SK-N-SH (cell line): ENCODE results near the gene RAPH1. TPM values are rescaled to one million over a fixed set of nuclear protein-coding genes. Genes with fewer than 3 reads are reported as not detected.

Source experiments
- CTCF ChIA-PET: fragments of 300-600, 350-600 bp; formaldehyde crosslinking; extraction: SDS; loops from one replicate; lab custom pipeline; 2021; lab: Yijun Ruan, JAX
- POLR2A ChIA-PET: fragments of 350-600 bp; sonication (Branson Sonifier 250); formaldehyde crosslinking; extraction: SDS; loops from one replicate; lab custom pipeline; 2020; ENCODE audit warnings: antibody characterized with exemption, inconsistent platforms; lab: Yijun Ruan, JAX
- DNase-seq: peaks from one replicate; pipeline ENCODE4 v3.0.0; 2012
- H2AFZ ChIP-seq: fragments of 200-600 bp; sonication (generic); 2 replicates; pipeline ENCODE4 v1.8.1; 2016; ENCODE audit warnings: antibody characterized with exemption, mild to moderate bottlenecking, low read depth
- H3F3A ChIP-seq: fragments of 200-600 bp; sonication (generic); replicated peaks from 2 replicates; pipeline ENCODE3; 2016; ENCODE audit warnings: antibody characterized with exemption, mild to moderate bottlenecking; ENCODE audit not compliant: insufficient read depth
- H3K27ac ChIP-seq, 2 experiments: fragments of 200-500 bp in 1 of 2; fragments of 200-600 bp in 1 of 2; sonication (Bioruptor generic) in 1 of 2; sonication (generic), shearing (Covaris generic) in 1 of 2; 2 replicates each; pipeline versions ENCODE4 v1.5.1 to v1.6.1; 2014 to 2016; ENCODE audit warnings: low read depth in 2 of 2, inconsistent platforms in 1 of 2, low read length in 1 of 2, mild to moderate bottlenecking in 1 of 2, mixed read lengths in 1 of 2
- H3K27me3 ChIP-seq: fragments of 200-600 bp; sonication (generic), shearing (Covaris generic); 2 replicates; pipeline ENCODE4 v1.6.1; 2016; ENCODE audit warnings: mixed run types; ENCODE audit not compliant: insufficient read depth
- H3K36me3 ChIP-seq, 2 experiments: fragments of 200-500 bp in 1 of 2; fragments of 200-600 bp in 1 of 2; sonication (Bioruptor generic) in 1 of 2; sonication (generic) in 1 of 2; replicated peaks in 1 of 2; 2 replicates each; pipeline versions ENCODE3 to v1.5.1; 2014 to 2016; ENCODE audit warnings: low read length in 1 of 2, mild to moderate bottlenecking in 1 of 2; ENCODE audit not compliant: insufficient read depth in 2 of 2, control insufficient read depth in 1 of 2
- H3K4me1 ChIP-seq, 2 experiments: fragments of 200-500 bp in 1 of 2; fragments of 200-600 bp in 1 of 2; sonication (Bioruptor generic) in 1 of 2; sonication (generic), shearing (Covaris generic) in 1 of 2; 2 replicates each; pipeline versions ENCODE4 v1.5.1 to v1.6.1; 2014 to 2016; ENCODE audit warnings: low read depth in 1 of 2, low read length in 1 of 2, mixed run types in 1 of 2; ENCODE audit not compliant: insufficient read depth in 2 of 2, control insufficient read depth in 1 of 2
- H3K4me2 ChIP-seq: fragments of 200-600 bp; sonication (generic), shearing (Covaris generic); 2 replicates; pipeline ENCODE4 v1.6.1; 2017; ENCODE audit warnings: mixed run types
- H3K4me3 ChIP-seq, 2 experiments: fragments of 200-500 bp in 1 of 2; fragments of 200-600 bp in 1 of 2; sonication (Bioruptor generic) in 1 of 2; sonication (generic), shearing (Covaris generic) in 1 of 2; 2 replicates each; pipeline versions ENCODE4 v1.5.1 to v1.8.1; 2014 to 2016; ENCODE audit warnings: low read depth in 2 of 2, inconsistent platforms in 1 of 2, low read length in 1 of 2, mild to moderate bottlenecking in 1 of 2, mixed read lengths in 1 of 2, moderate library complexity in 1 of 2
- H3K79me2 ChIP-seq: fragments of 200-600 bp; sonication (generic); 2 replicates; pipeline ENCODE4 v1.8.1; 2017; ENCODE audit warnings: mild to moderate bottlenecking; ENCODE audit not compliant: insufficient read depth
- H3K9ac ChIP-seq: fragments of 200-600 bp; sonication (generic); 2 replicates; pipeline ENCODE4 v1.6.1; 2017; ENCODE audit warnings: mixed run types
- H3K9me2 ChIP-seq: fragments of 200-600 bp; sonication (generic); 2 replicates; pipeline ENCODE4 v1.6.1; 2017; ENCODE audit warnings: mixed run types
- H3K9me3 ChIP-seq: fragments of 200-600 bp; sonication (generic); 2 replicates; pipeline ENCODE4 v1.6.1; 2017; ENCODE audit warnings: mixed run types, mild to moderate bottlenecking, moderate library complexity
- H4K20me1 ChIP-seq: fragments of 200-600 bp; sonication (generic); 2 replicates; pipeline ENCODE4 v1.6.1; 2017; ENCODE audit warnings: mild to moderate bottlenecking, mixed run types; ENCODE audit not compliant: insufficient read depth
- CHD2 ChIP-seq: fragments of 150-350 bp; IDR thresholded peaks from 2 replicates; pipeline ENCODE4 v1.6.1; 2018; ENCODE audit warnings: low read length; ENCODE audit not compliant: partially characterized antibody
- ELF1 ChIP-seq: IDR thresholded peaks from 2 replicates; pipeline ENCODE4 v1.4.0; 2012
- EZH2phosphoT487 ChIP-seq: fragments of 200-600 bp; sonication (generic); IDR thresholded peaks from 2 replicates; pipeline ENCODE4 v1.6.1; 2017; ENCODE audit warnings: low read depth, mixed run types, mild to moderate bottlenecking, antibody characterized with exemption, moderate library complexity, borderline replicate concordance
- FOSL2 ChIP-seq: IDR thresholded peaks from 2 replicates; pipeline ENCODE4 v1.4.0; 2012; ENCODE audit warnings: low read depth, mild to moderate bottlenecking, moderate library complexity, borderline replicate concordance
- FOXJ3 ChIP-seq: sonication (generic); formaldehyde crosslinking; IDR thresholded peaks from 2 replicates; pipeline ENCODE4 v1.5.1; 2020; ENCODE audit warnings: mild to moderate bottlenecking, missing genetic modification reagents
- FOXM1 ChIP-seq: IDR thresholded peaks from 2 replicates; pipeline ENCODE4 v1.4.0; 2012; ENCODE audit warnings: low read depth, mild to moderate bottlenecking
- GABPA ChIP-seq: IDR thresholded peaks from 2 replicates; pipeline ENCODE4 v1.4.0; 2012; ENCODE audit warnings: low read depth, mild to moderate bottlenecking
- GATA2 ChIP-seq: sonication (generic); formaldehyde crosslinking; IDR thresholded peaks from 2 replicates; pipeline ENCODE4 v1.5.0; 2020; ENCODE audit warnings: mild to moderate bottlenecking, missing genetic modification reagents
- MEF2A ChIP-seq: IDR thresholded peaks from 2 replicates; pipeline ENCODE4 v1.4.0; 2012; ENCODE audit warnings: low read depth, borderline replicate concordance
- MXI1 ChIP-seq: IDR thresholded peaks from 2 replicates; pipeline ENCODE4 v1.6.1; 2012; ENCODE audit warnings: mild to moderate bottlenecking, low read depth, low read length, improper control_type of control experiment
- NFIC ChIP-seq: IDR thresholded peaks from 2 replicates; pipeline ENCODE4 v1.4.0; 2012; ENCODE audit warnings: borderline replicate concordance
- NRF1 ChIP-seq: IDR thresholded peaks from 2 replicates; pipeline ENCODE4 v1.6.1; 2012; ENCODE audit warnings: low read depth, mild to moderate bottlenecking, low read length
- RXRA ChIP-seq: IDR thresholded peaks from 2 replicates; pipeline ENCODE4 v1.4.0; 2012; ENCODE audit warnings: low read depth, mild to moderate bottlenecking, borderline replicate concordance
- SIN3A ChIP-seq: IDR thresholded peaks from 2 replicates; pipeline ENCODE4 v1.6.1; 2012; ENCODE audit warnings: low read depth, mild to moderate bottlenecking, low read length, moderate library complexity, borderline replicate concordance
- SMC3 ChIP-seq: IDR thresholded peaks from 2 replicates; pipeline ENCODE4 v1.6.1; 2012; ENCODE audit warnings: low read depth, low read length, improper control_type of control experiment
- TAF1 ChIP-seq: IDR thresholded peaks from 2 replicates; pipeline ENCODE4 v1.6.1; 2012; ENCODE audit warnings: low read depth, mild to moderate bottlenecking, low read length, moderate library complexity, borderline replicate concordance
- TCF12 ChIP-seq: IDR thresholded peaks from 2 replicates; pipeline ENCODE4 v1.4.0; 2012
- WGBS: methylation state at CpG from one replicate; pipeline ENCODE4 v1.1.6; 2017; ENCODE audit warnings: low lambda C conversion rate; 5-methylcytosine and 5-hydroxymethylcytosine counted together
- polyA plus RNA-seq, 3 experiments: library from polyadenylated mRNA; depleted of rRNA; stranded (reverse); fragments of >200 nt; gene quantifications; 2 replicates each; pipeline ENCODE4 v1.2.3, GENCODE V29; 2012
- TF ChIP-seq, protein P1 (sequence below): IDR thresholded peaks from 2 replicates; pipeline ENCODE4; 2012
- TF ChIP-seq, protein P2 (sequence below): IDR thresholded peaks from 2 replicates; pipeline ENCODE4 v1.4.0; 2012; ENCODE audit warnings: low read depth
- TF ChIP-seq, protein P3 (sequence below): fragments of 150-350 bp; IDR thresholded peaks from 2 replicates; pipeline ENCODE4 v1.6.1; 2016; ENCODE audit warnings: mild to moderate bottlenecking, low read depth, low read length

Gene RAPH1
- polyA plus RNA-seq, 1 of the 3 experiments (the other 2 are of a cell fraction), result 6.7 TPM

DNA sequence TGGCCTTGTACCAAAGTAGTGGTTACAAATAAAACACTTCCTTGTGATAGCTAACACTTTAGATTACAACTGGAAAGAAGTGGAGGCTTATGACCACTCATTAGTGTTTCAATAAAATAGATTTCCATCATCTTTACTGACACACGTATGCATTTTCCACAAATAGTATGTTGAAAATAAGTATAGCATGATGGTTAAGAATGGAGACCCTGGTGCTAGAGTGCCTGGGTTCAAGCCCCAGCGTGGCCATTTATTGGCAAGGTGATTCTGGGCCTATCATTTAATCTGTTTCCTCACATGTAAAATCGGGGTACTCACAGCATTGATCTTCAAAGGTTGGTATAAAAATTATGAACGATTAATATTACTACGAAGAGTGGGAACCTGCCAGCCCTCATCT, 54.5 kb downstream of the RAPH1 start (continued):
- TF ChIP-seq NFIC, result no peak
- TF ChIP-seq EZH2phosphoT487, result no peak
- no peak for TF ChIP-seq FOXM1
- TF ChIP-seq CHD2, result no peak

DNA sequence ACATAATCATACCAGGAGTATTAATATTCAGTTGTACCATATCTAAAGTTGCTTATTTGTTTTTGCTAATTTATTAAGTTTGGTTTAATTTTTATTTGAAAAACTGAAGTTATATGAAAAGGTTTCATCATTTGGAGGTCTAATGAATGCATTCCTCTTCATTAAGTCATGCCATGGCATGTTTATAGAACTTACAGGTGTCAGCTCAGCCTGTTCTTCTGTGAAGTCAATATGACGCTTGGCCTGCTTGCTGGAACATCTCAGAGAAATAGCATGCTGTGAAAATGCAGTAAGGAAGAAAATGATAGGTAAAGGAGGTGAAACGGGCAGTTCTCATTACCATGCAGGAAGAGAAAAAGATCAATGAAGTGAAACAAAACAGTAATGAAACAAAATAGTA, 58.2 kb downstream of the RAPH1 start:
- Histone ChIP-seq H3K79me2 (peaks cover 31% of the 10 kb centered on the region; the same call in 1 of the 2 replicates), H3K4me1 (no peaks in the 10 kb centered on the region), H3K4me3 (no peak overlapping the region), H3F3A (no peaks in the 10 kb centered on the region), H2AFZ (no peak overlapping the region), H3K27me3 (no peaks in the 10 kb centered on the region), H4K20me1 (no peaks in the 10 kb centered on the region), H3K36me3 (peaks cover 10% of the 10 kb centered on the region in 2 experiments), H3K9me3 (no peaks in the 10 kb centered on the region), H3K4me2 (no peak overlapping the region), H3K9me2 (no peaks in the 10 kb centered on the region), H3K27ac (no peak overlapping the region), H3K9ac (no peak overlapping the region)
- DNase-seq, result no peak
- 99% methylated on average over 2 of the region's 2 CpGs for WGBS
- ChIA-PET POLR2A (no interaction called here), CTCF (no interaction called here)
- TF ChIP-seq MEF2A (no peak), FOXJ3 (no peak), GABPA (no peak), TAF1 (no peak), NRF1 (no peak), SIN3A (no peak), SMC3 (no peak), TCF12 (no peak), RXRA (no peak), MXI1 (no peak), FOSL2 (no peak), GATA2 (no peak), ELF1 (no peak)
- TF ChIP-seq, protein P1, sequence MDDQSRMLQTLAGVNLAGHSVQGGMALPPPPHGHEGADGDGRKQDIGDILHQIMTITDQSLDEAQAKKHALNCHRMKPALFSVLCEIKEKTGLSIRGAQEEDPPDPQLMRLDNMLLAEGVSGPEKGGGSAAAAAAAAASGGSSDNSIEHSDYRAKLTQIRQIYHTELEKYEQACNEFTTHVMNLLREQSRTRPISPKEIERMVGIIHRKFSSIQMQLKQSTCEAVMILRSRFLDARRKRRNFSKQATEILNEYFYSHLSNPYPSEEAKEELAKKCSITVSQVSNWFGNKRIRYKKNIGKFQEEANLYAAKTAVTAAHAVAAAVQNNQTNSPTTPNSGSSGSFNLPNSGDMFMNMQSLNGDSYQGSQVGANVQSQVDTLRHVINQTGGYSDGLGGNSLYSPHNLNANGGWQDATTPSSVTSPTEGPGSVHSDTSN, result no peak
- TF ChIP-seq, protein P2, sequence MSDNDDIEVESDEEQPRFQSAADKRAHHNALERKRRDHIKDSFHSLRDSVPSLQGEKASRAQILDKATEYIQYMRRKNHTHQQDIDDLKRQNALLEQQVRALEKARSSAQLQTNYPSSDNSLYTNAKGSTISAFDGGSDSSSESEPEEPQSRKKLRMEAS, result no peak
- TF ChIP-seq, protein P3, sequence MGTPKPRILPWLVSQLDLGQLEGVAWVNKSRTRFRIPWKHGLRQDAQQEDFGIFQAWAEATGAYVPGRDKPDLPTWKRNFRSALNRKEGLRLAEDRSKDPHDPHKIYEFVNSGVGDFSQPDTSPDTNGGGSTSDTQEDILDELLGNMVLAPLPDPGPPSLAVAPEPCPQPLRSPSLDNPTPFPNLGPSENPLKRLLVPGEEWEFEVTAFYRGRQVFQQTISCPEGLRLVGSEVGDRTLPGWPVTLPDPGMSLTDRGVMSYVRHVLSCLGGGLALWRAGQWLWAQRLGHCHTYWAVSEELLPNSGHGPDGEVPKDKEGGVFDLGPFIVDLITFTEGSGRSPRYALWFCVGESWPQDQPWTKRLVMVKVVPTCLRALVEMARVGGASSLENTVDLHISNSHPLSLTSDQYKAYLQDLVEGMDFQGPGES, result no peak
